Upper lobe of right lung (tissue), 1 donor: Measurements from ENCODE around the gene NCAPG2. TPM values are rescaled to one million over a fixed set of nuclear protein-coding genes. Genes with fewer than 3 reads are reported as not detected.

ENCODE experiments used
- ATAC-seq: fragments of 200-7000 bp; cut with Tn5 transposase; one replicate; pipeline ENCODE4 v1.9.1; 2020; ENCODE audit warnings: mild to moderate bottlenecking, moderate library complexity
- DNase-seq: peaks from one replicate; pipeline ENCODE4 v3.0.0-alpha.2; 2020
- H3K27ac ChIP-seq: fragments of 200-600 bp; one replicate; pipeline ENCODE4 v1.8.0; 2022
- H3K27me3 ChIP-seq: fragments of 200-600 bp; one replicate; pipeline ENCODE4 v1.8.0; 2022; ENCODE audit warnings: mild to moderate bottlenecking
- H3K36me3 ChIP-seq: fragments of 200-600 bp; one replicate; pipeline ENCODE4 v1.8.0; 2022
- H3K4me1 ChIP-seq: fragments of 200-600 bp; one replicate; pipeline ENCODE4 v1.8.0; 2022
- H3K4me3 ChIP-seq: fragments of 200-600 bp; one replicate; pipeline ENCODE4 v1.8.0; 2022; ENCODE audit warnings: mild to moderate bottlenecking
- H3K9me3 ChIP-seq: fragments of 200-600 bp; one replicate; pipeline ENCODE4 v1.8.0; 2022
- CTCF ChIP-seq: fragments of 200-600 bp; IDR thresholded peaks from one replicate; pipeline ENCODE4 v1.8.0; 2022; ENCODE audit warnings: antibody characterized with exemption
- intact Hi-C: fragments of 100-400 bp; cut with DNase I; formaldehyde crosslinking; loops from one replicate; pipeline ENCODE4 v1.11.0; 2022
- total RNA-seq: library from RNA; stranded (reverse); fragmentation: NEBNext Ultra II Directional; extraction: Animal tissue kit (Norgen Biotek cat#: 25700); gene quantifications from one replicate; pipeline ENCODE4 v1.2.1, GENCODE V29; 2021
- donor health status: DM: no; HTN: yes; CAD: no; lungs with severe emphysema.

Gene NCAPG2
- total RNA-seq, 1 donor from 2014 or later: 6.5 TPM

- no peaks in the 10 kb centered on the region for H3K9me3 ChIP-seq
- intact Hi-C loops: no loop called here
Measured at GRCh38 chr7:158738841-158739240, 34.2 kb upstream of the NCAPG2 start.

GRCh38 chr7:158737064-158737695 lies 32.6 kb upstream of the NCAPG2 start:
- ATAC-seq (no peak), DNase-seq (no peak)
- intact Hi-C loops: no loop called here
- peaks cover 79% of the 10 kb centered on the region for H3K36me3 ChIP-seq
- peaks cover 2% of the 10 kb centered on the region for H3K4me1 ChIP-seq
- H3K27ac ChIP-seq: no peak overlapping the region
- TF ChIP-seq CTCF: no peak
- no peak overlapping the region for H3K4me3 ChIP-seq
- H3K9me3 ChIP-seq: no peaks in the 10 kb centered on the region
- no peaks in the 10 kb centered on the region for H3K27me3 ChIP-seq

More at GRCh38 chr7:158738841-158739240, 34.2 kb upstream of the NCAPG2 start:
- ATAC-seq (no peak), DNase-seq (no peak)
- H3K4me1 ChIP-seq: peaks cover 2% of the 10 kb centered on the region
- no peak overlapping the region for H3K27ac ChIP-seq
- no peak for TF ChIP-seq CTCF
- no peak overlapping the region for H3K4me3 ChIP-seq
- H3K36me3 ChIP-seq: peaks cover 86% of the 10 kb centered on the region
- no peaks in the 10 kb centered on the region for H3K27me3 ChIP-seq

- no peak overlapping the region for H3K27ac ChIP-seq
- ATAC-seq: no peak
- H3K4me1 ChIP-seq: peaks cover 2% of the 10 kb centered on the region
- H3K9me3 ChIP-seq: no peaks in the 10 kb centered on the region
- H3K4me3 ChIP-seq: no peak overlapping the region
- H3K36me3 ChIP-seq: peaks cover 67% of the 10 kb centered on the region
- TF ChIP-seq CTCF: no peak
- H3K27me3 ChIP-seq: no peaks in the 10 kb centered on the region
- intact Hi-C loops: no loop called here
- no peak for DNase-seq
Measured at GRCh38 chr7:158735935-158736334, 31.3 kb upstream of the NCAPG2 start.

- TF ChIP-seq CTCF: no peak
- H3K9me3 ChIP-seq: no peaks in the 10 kb centered on the region
- no peak overlapping the region for H3K27ac ChIP-seq
- H3K27me3 ChIP-seq: no peaks in the 10 kb centered on the region
- no peak overlapping the region for H3K4me3 ChIP-seq
- no peak for ATAC-seq
- no peaks in the 10 kb centered on the region for H3K4me1 ChIP-seq
- no peak for DNase-seq
- intact Hi-C loops: no loop called here
- H3K36me3 ChIP-seq: peaks cover 59% of the 10 kb centered on the region
Measured at GRCh38 chr7:158734861-158735260, 30.3 kb upstream of the NCAPG2 start.

- intact Hi-C loops: no loop called here
- Histone ChIP-seq H3K27ac (no peak overlapping the region), H3K4me3 (no peak overlapping the region), H3K27me3 (no peaks in the 10 kb centered on the region), H3K4me1 (no peaks in the 10 kb centered on the region), H3K36me3 (peaks cover 57% of the 10 kb centered on the region), H3K9me3 (no peaks in the 10 kb centered on the region)
- TF ChIP-seq CTCF: no peak
- DNase-seq (no peak), ATAC-seq (no peak)
Measured at GRCh38 chr7:158733775-158734494, 29.3 kb upstream of the NCAPG2 start.
